ELR (cell line): ENCODE results near the gene ZNF335.
"Not testable (repeated sequence)": the region's sequence is repeated elsewhere in the genome, so short reads cannot be mapped to it uniquely, and the experiment has no call there.

ENCODE experiments used
- DNase-seq: peaks from one replicate; pipeline ENCODE4 v3.0.0-alpha.2; 2015; ENCODE audit warnings: low read depth

ZNF335 gene

GRCh38 chr20:45910670-45911485 is 61.1 kb downstream of the ZNF335 start:
- peak; percentile 100 for DNase-seq

DNA sequence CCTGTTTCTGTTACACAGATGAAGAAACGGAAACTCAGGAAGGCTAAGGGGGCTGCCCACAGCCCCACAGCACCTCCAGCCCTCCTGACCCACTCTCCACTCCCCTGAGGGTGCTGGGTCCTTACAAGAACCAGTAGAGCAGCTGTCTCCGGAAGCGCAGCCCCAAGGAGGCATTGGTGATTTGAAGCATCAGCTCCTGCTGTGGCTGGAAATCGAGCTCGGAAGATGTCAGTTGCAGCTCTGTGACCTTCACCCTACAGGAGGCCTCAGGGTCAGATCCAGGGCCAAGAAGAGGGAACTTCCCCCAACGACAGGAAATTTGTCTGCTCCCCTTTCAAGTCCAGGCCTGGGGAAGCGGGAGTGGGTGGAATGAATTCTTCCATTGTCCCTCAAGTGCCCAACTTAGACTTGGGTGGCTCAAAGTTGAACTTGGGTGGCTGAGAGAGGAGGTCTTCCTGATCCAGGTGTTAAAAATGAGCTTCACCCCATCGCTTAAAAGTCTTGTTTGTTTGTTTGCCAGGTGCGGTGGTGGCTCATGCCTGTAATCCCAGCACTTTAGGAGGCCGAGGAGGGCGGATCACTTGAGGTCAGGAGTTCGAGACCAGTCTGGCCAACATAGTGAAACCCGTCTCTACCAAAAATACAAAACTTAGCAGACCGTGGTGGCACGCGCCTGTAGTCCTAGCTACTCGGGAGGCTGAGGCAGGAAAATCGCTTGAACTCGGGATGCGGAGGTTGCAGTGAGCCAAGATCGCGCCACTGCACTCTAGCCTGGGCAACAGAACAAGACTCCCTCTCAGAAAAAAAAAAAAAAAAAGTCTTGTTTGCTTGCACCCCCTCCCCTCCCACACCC is 62.0 kb downstream of the ZNF335 start:
- DNase-seq = no peak

- no peak for DNase-seq
Measured at GRCh38 chr20:45909336-45909808, 62.6 kb downstream of the ZNF335 start.

DNA sequence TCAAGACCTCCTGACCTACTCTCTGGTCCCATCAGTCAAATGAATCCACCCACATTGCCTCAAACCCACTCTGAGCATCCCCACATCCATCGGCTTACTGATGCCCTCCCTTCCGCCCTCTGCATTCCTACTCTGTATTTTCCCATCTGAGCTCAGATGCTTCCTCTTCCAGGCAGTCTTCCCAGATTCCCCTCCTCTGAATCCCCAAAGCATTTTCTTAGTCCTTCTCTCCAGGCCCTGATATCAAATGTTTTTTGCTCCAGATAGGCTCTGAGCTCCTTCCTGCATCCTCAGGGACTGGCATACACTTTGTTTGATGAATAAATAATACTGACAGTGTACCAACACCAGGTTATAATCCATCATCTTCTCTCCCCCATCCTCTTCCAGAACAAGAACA is 63.9 kb downstream of the ZNF335 start:
- no peak for DNase-seq

GRCh38 chr20:45907219-45907948 is 64.6 kb downstream of the ZNF335 start:
- DNase-seq = no peak

DNA sequence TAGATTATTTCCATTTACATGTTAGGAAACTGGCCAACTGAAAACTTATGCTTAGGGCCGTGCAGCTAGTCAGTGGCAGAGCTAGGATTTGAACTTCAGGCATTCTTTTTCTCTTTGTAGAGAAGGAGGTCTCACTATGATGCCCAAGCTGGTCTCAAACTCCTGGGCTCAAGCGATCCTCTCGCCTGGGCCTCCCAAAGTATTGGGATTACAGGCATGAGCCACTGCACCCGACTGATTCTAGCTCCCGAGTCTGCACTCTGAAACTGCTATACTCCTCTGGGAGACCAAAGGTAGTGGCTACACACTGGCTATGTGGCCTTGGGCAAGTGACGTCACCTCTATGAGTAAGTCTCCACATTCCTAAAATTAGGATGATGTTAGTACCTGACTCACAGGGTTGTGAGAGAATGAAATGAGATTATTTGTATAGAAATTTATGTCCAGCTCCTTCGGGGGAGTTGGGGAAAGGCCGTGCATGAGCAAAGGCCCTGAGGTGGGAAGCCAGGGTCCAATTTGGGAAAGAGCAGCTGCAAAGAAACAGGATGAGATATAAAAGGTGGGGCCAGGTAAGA is 66.4 kb downstream of the ZNF335 start:
- DNase-seq = peak; percentile 100

- peak; percentile 44 for DNase-seq
Measured at GRCh38 chr20:45904583-45905504, 67.2 kb downstream of the ZNF335 start.

- DNase-seq = no peak
Measured at GRCh38 chr20:45902199-45902701, 69.8 kb downstream of the ZNF335 start.

GRCh38 chr20:45901332-45901731 is 70.7 kb downstream of the ZNF335 start:
- not testable (repeated sequence) for DNase-seq

- DNase-seq = no peak
Measured at GRCh38 chr20:45899046-45899835, 72.8 kb downstream of the ZNF335 start.
